Sigmoid colon (tissue), 7 donors: ENCODE results near the gene SLC13A3. TPM values are rescaled to one million over a fixed set of nuclear protein-coding genes. Genes with fewer than 3 reads are reported as not detected.

Source experiments
- DNase-seq: peaks from one replicate; pipeline ENCODE4 v3.0.0-alpha.2; 2019
- H3K27ac ChIP-seq, 4 donors: fragments of 200-600 bp; sonication (generic); one replicate each; pipeline ENCODE4 v1.5.1; 2016 to 2019; ENCODE audit warnings: mild to moderate bottlenecking in 1 of 4
- H3K27me3 ChIP-seq, 3 donors: fragments of 200-600 bp; sonication (generic); one replicate each; pipeline ENCODE4 v1.5.1; 2019; ENCODE audit warnings: mild to moderate bottlenecking in 1 of 3
- H3K36me3 ChIP-seq, 4 donors: fragments of 200-600 bp; sonication (generic); one replicate each; pipeline ENCODE4 v1.5.1; 2016 to 2019
- H3K4me1 ChIP-seq, 4 donors: fragments of 200-600 bp; sonication (generic); one replicate each; pipeline ENCODE4 v1.5.1; 2017 to 2019
- H3K4me3 ChIP-seq, 4 donors: fragments of 200-600 bp; sonication (generic); one replicate each; pipeline ENCODE4 v1.5.1; 2017 to 2019; ENCODE audit warnings: mild to moderate bottlenecking in 2 of 4, moderate library complexity in 1 of 4
- H3K9me3 ChIP-seq, 4 donors: fragments of 200-600 bp in 3 of 4; sonication (generic) in 3 of 4; one replicate each; pipeline versions ENCODE4 v1.5.1 to v1.6.1; 2013 to 2019
- EP300 ChIP-seq, 4 donors: sonication (generic); formaldehyde crosslinking; IDR thresholded peaks; one replicate each; pipeline ENCODE4 v1.6.1; 2017; ENCODE audit warnings: antibody characterized with exemption in 4 of 4
- POLR2A ChIP-seq, 2 donors: fragments of 450-650 bp; IDR thresholded peaks; one replicate each; pipeline ENCODE4 v1.6.1; 2016; ENCODE audit warnings: antibody characterized with exemption in 2 of 2, mild to moderate bottlenecking in 2 of 2, moderate library complexity in 2 of 2
- POLR2AphosphoS5 ChIP-seq, 4 donors: sonication (generic); formaldehyde crosslinking; IDR thresholded peaks; one replicate each; pipeline ENCODE4 v1.6.1; 2017; ENCODE audit warnings: antibody characterized with exemption in 4 of 4
- WGBS, 2 donors: extraction: QIAGEN DNeasy Blood & Tissue Kit; methylation state at CpG; one replicate each; pipeline ENCODE4 v1.1.7; 2013; 5-methylcytosine and 5-hydroxymethylcytosine counted together
- intact Hi-C: fragments of 100-400 bp; cut with DNase I; formaldehyde crosslinking; loops from one replicate; pipeline ENCODE4 v1.15.1; 2023
- polyA plus RNA-seq, 3 donors: library from polyadenylated mRNA; stranded (reverse); fragments of 200-250 nt; gene quantifications; one replicate each; pipeline ENCODE4 v1.2.3, GENCODE V29; 2013
- total RNA-seq, 4 donors: library from RNA; depleted of rRNA; stranded (reverse); fragments of >200 nt; gene quantifications; one replicate each; pipeline ENCODE4 v1.1.0, GENCODE V29; 2016
- TF ChIP-seq, protein P1 (sequence below), 4 experiments: fragments of 450-650 bp in 3 of 4; fragments of 200-600 bp in 1 of 4; IDR thresholded peaks; one replicate each; pipeline ENCODE4 v1.5.1; 2016 to 2019; ENCODE audit warnings: antibody characterized with exemption in 4 of 4, mild to moderate bottlenecking in 3 of 4, moderate library complexity in 2 of 4
- donor health status: healthy with polysubstance abuse.
- donor health status: Bipolar disorder and iron deficiency.
- donor health status: healthy.

SLC13A3 gene
- total and polyA plus RNA-seq, 7 donors = 0.48 to 4.2 (median 1.1) TPM; not detected in 2

- Histone ChIP-seq H3K9me3 (no peaks in the 10 kb centered on the region), H3K27me3 (no peaks in the 10 kb centered on the region), H3K27ac (no peak overlapping the region), H3K4me1 (no peaks in the 10 kb centered on the region), H3K36me3 (no peaks in the 10 kb centered on the region), H3K4me3 (no peak overlapping the region)
- no peak for TF ChIP-seq POLR2AphosphoS5 (IDR thresholded peaks at IDR 0.05)
- TF ChIP-seq EP300 (IDR thresholded peaks at IDR 0.05) = no peak
- TF ChIP-seq, protein P1, sequence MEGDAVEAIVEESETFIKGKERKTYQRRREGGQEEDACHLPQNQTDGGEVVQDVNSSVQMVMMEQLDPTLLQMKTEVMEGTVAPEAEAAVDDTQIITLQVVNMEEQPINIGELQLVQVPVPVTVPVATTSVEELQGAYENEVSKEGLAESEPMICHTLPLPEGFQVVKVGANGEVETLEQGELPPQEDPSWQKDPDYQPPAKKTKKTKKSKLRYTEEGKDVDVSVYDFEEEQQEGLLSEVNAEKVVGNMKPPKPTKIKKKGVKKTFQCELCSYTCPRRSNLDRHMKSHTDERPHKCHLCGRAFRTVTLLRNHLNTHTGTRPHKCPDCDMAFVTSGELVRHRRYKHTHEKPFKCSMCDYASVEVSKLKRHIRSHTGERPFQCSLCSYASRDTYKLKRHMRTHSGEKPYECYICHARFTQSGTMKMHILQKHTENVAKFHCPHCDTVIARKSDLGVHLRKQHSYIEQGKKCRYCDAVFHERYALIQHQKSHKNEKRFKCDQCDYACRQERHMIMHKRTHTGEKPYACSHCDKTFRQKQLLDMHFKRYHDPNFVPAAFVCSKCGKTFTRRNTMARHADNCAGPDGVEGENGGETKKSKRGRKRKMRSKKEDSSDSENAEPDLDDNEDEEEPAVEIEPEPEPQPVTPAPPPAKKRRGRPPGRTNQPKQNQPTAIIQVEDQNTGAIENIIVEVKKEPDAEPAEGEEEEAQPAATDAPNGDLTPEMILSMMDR (IDR thresholded peaks at IDR 0.05) = no peak
- TF ChIP-seq POLR2A (IDR thresholded peaks at IDR 0.05) = no peak
- intact Hi-C loops = no loop called here
- 74 to 80% methylated on average over 7 of the region's 7 CpGs for WGBS, 2 donors
- DNase-seq = no peak
Observed at GRCh38 chr20:46587986-46588385, 63.3 kb downstream of the SLC13A3 start.

GRCh38 chr20:46586724-46587123 is 64.5 kb downstream of the SLC13A3 start:
- no peaks in the 10 kb centered on the region for H3K36me3 ChIP-seq
- intact Hi-C loops = no loop called here
- TF ChIP-seq POLR2AphosphoS5 (IDR thresholded peaks at IDR 0.05) = no peak
- TF ChIP-seq EP300 (IDR thresholded peaks at IDR 0.05) = no peak
- TF ChIP-seq POLR2A (IDR thresholded peaks at IDR 0.05) = no peak
- TF ChIP-seq, protein P1 (IDR thresholded peaks at IDR 0.05) = no peak
- H3K27me3 ChIP-seq = no peaks in the 10 kb centered on the region
- no peaks in the 10 kb centered on the region for H3K9me3 ChIP-seq
- WGBS, 2 donors = 77 to 94% methylated on average over 5 of the region's 5 CpGs
- H3K27ac ChIP-seq = no peak overlapping the region
- no peaks in the 10 kb centered on the region for H3K4me1 ChIP-seq
- no peak for DNase-seq
- no peak overlapping the region for H3K4me3 ChIP-seq

DNA sequence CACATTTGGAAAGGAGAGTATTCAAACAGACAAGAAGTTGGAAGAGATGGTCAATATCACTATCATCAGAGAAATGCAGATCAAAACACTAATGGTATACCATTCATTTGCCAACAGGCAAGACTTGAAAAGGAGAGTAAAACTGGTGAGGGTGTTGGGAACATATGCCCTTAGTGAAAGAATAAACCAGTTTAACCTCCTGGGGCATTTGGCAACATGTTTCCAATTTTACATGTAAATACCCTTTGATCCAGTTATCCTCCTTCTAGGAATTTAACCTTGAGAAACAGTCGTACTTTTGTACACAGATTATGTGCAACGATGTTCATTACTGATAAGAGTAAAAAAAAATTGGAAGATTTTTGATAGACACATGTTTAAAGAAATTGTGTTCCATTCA is 66.8 kb downstream of the SLC13A3 start:
- Histone ChIP-seq H3K4me1 (no peaks in the 10 kb centered on the region), H3K4me3 (no peak overlapping the region), H3K36me3 (no peaks in the 10 kb centered on the region), H3K27me3 (no peaks in the 10 kb centered on the region), H3K27ac (no peak overlapping the region), H3K9me3 (no peaks in the 10 kb centered on the region)
- intact Hi-C loops = no loop called here
- DNase-seq = no peak
- 25 to 66% methylated on average over 2 of the region's 2 CpGs for WGBS, 2 donors
- TF ChIP-seq POLR2A (IDR thresholded peaks at IDR 0.05) (no peak), EP300 (IDR thresholded peaks at IDR 0.05) (no peak), POLR2AphosphoS5 (IDR thresholded peaks at IDR 0.05) (no peak)
- TF ChIP-seq, protein P1 (IDR thresholded peaks at IDR 0.05) = no peak

DNA sequence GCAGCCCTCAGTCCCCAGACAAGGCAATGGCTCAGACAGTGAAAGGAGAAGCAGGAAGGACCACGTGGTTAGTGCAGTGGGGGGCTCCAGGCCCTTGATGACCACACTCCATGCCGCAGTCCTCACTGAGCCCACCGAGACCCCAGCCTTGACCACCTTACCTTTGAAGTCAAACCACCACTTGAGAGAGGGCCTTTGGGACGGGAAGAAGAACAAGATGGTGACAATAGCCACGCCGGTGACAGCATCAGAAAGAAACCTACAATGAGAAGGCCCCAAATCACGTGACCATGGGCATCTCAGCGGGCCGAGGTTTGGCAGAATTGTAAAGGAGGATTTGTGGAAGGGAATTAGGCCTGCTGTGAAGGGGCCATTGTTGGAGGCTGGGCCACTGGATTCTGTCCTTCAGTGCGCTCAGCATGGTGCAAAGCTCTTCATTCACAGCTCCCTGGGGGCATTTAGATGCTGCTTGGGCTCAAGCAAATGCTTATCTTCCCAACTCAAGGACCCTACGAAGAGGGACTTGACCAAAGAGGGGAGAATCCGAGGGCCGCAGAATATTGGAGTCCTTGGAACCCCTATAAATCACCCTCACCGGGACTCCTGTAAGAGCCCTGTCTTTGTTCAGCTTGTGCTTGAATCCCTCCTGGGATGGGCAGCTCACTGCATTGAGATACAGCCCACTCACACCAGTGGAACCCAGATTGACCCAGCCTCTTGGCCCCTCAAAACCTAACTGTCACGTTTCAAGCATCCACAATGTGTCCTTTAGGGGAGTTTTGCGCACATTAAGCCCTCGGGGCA is 67.6 kb downstream of the SLC13A3 start:
- Histone ChIP-seq H3K4me1 (no peaks in the 10 kb centered on the region), H3K4me3 (no peak overlapping the region), H3K36me3 (no peaks in the 10 kb centered on the region), H3K9me3 (no peaks in the 10 kb centered on the region), H3K27me3 (no peaks in the 10 kb centered on the region), H3K27ac (no peak overlapping the region)
- intact Hi-C loops = no loop called here
- WGBS, 2 donors = 77 to 80% methylated on average over 17 of the region's 17 CpGs
- peak; percentile 24 for DNase-seq
- TF ChIP-seq POLR2A (IDR thresholded peaks at IDR 0.05) (no peak), EP300 (IDR thresholded peaks at IDR 0.05) (no peak), POLR2AphosphoS5 (IDR thresholded peaks at IDR 0.05) (no peak)
- TF ChIP-seq, protein P1 (IDR thresholded peaks at IDR 0.05) = no peak
